ENCODE measurements around the gene SMG5.

DNA sequence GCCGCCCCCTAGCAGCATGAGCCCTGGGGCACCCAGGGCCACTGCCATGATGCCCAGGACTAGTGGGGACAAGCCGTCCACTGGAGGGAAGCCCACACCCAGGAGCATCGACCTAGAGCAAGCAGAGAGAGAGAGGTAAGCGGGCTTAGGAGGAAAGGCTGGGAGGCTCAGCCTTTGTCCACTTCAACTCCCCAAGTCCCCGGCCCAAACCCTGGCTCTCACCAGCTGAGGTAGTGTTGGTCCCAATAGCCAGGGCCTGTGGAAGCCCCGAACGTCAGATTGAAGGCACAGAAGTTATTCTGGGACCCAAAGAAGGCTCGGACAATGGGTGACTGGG lies 10.4 kb upstream of the SMG5 start:
- no peak for TF ChIP-seq TAF1 (IDR thresholded peaks at IDR 0.05; ENCODE audit: low read depth)
- no peak for TF ChIP-seq YY1 (IDR thresholded peaks at IDR 0.05; ENCODE audit: low read depth)
- no peak for TF ChIP-seq EGR1 (IDR thresholded peaks at IDR 0.05)
- TF ChIP-seq EP300 (IDR thresholded peaks at IDR 0.05; ENCODE audit: borderline replicate concordance), result no peak
- no peak for TF ChIP-seq MAX (IDR thresholded peaks at IDR 0.05)

Measured in Ishikawa (cell line).